ENCODE results near the gene NOS1AP. TPM values are rescaled to one million over a fixed set of nuclear protein-coding genes. Genes with fewer than 3 reads are reported as not detected.

NOS1AP gene
- total and polyA plus RNA-seq, 12 donors: 0.37 to 12.0 (median 3.1) TPM

DNA sequence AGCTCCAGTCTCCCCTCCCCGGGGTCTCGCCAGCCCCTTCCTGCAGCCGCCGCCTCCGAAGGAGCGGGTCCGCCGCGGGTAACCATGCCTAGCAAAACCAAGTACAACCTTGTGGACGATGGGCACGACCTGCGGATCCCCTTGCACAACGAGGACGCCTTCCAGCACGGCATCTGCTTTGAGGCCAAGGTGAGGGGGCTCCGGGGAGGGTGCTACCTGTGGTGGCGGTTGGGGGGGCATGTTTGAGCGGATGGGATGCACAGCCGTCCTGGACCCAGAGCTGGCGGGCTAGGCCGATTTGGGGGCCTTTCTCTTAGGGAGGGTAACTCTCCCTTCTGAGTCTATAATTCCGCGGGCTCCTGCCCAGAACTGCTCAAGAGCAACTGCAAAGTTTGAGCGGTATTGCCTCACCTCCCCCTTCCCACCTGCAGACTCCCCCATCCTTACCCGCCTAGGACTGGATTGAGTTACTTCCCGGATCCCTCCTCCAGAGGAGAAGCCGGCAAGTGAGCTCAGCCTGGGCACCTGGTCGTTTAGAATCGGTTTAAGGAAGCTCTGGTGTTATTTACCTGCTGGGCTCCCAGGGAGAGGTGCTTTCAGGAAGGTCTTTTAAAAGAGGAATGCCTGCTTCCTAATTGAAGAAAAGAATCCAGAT is 730 bp downstream of the NOS1AP start:
- Histone ChIP-seq H3K27me3 (no peaks in the 10 kb centered on the region), H3K9me3 (replicated peaks in 1 of 3) (no peaks in the 10 kb centered on the region), H3K4me3 (peak overlapping the region; percentile 29 to 97 (median 42)), H3K4me1 (replicated peaks in 1 of 2) (peaks cover 7 to 12% of the 10 kb centered on the region in 2 donors), H3K27ac (peak overlapping the region in 3 of 5 donors; percentile 68 to 85 (median 75)), H3K36me3 (replicated peaks in 1 of 2) (no peaks in the 10 kb centered on the region)
- no peak for TF ChIP-seq POLR2A (IDR thresholded peaks at IDR 0.05)
- TF ChIP-seq, protein P1, sequence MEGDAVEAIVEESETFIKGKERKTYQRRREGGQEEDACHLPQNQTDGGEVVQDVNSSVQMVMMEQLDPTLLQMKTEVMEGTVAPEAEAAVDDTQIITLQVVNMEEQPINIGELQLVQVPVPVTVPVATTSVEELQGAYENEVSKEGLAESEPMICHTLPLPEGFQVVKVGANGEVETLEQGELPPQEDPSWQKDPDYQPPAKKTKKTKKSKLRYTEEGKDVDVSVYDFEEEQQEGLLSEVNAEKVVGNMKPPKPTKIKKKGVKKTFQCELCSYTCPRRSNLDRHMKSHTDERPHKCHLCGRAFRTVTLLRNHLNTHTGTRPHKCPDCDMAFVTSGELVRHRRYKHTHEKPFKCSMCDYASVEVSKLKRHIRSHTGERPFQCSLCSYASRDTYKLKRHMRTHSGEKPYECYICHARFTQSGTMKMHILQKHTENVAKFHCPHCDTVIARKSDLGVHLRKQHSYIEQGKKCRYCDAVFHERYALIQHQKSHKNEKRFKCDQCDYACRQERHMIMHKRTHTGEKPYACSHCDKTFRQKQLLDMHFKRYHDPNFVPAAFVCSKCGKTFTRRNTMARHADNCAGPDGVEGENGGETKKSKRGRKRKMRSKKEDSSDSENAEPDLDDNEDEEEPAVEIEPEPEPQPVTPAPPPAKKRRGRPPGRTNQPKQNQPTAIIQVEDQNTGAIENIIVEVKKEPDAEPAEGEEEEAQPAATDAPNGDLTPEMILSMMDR (IDR thresholded peaks at IDR 0.05): no peak
- intact Hi-C loops (cut with DNase I): no loop called here
- peak in 4 of 7 donors; percentile 14 to 41 (median 25) for DNase-seq
- 0 to 5% (median 2%) methylated on average over 4 to 29 of the region's 29 CpGs for WGBS, 4 donors

DNA sequence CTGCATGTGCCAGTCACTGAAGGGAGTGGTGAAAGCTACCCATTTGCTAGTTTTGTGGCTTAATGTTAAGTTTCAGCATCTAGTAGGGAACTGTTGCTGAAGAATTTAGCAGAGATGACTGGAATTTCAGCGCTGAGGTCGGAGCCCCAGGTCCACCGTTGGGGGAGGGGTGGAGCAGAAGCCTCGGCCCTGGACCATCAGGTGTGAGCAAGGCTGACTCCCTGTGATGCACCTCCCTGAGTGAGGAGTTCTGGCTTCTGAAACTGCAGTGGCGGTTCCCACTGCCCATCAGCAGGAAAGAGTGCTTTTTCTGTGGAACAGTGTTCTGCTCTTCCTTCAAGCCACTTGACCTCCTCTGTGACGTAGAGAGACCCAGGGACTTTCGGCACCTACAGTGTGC is 1.3 kb downstream of the NOS1AP start:
- TF ChIP-seq, protein P1 (IDR thresholded peaks at IDR 0.05): no peak
- Histone ChIP-seq H3K27me3 (no peaks in the 10 kb centered on the region), H3K36me3 (replicated peaks in 1 of 2) (no peaks in the 10 kb centered on the region), H3K9me3 (replicated peaks in 1 of 3) (no peaks in the 10 kb centered on the region), H3K4me1 (replicated peaks in 1 of 2) (peaks cover 7 to 12% of the 10 kb centered on the region in 2 donors), H3K4me3 (peak overlapping the region in 2 of 4 donors; percentile 52 to 97), H3K27ac (no peak overlapping the region)
- no peak for DNase-seq
- 29 to 46% (median 41%) methylated on average over 6 to 7 of the region's 7 CpGs for WGBS, 4 donors
- intact Hi-C loops (cut with DNase I): no loop called here

DNA sequence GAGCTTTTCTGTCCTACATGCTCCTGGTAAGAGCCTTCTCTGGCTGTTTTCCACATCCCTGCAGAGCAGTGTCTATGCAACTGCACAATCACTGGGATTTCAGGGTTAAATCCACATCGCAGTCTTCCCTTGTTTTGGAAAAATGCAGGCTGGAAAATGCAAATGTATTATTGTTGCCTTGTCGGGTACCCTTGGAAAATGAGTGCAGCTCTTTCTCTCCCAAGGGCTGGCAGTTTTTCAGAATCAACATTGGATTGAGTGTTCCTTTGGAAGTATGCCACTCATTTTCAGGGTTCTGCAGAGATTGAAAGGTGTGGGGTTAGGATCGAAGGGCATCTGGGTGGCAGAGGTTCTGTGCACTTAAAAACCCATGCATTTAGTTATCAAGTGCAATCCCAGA is 3.2 kb downstream of the NOS1AP start:
- Histone ChIP-seq H3K4me1 (replicated peaks in 1 of 2) (peaks cover 7 to 12% of the 10 kb centered on the region in 2 donors), H3K36me3 (replicated peaks in 1 of 2) (no peaks in the 10 kb centered on the region), H3K4me3 (no peak overlapping the region), H3K9me3 (replicated peaks in 1 of 3) (no peaks in the 10 kb centered on the region), H3K27me3 (no peaks in the 10 kb centered on the region), H3K27ac (no peak overlapping the region)
- WGBS, 4 donors: 26 to 42% (median 33%) methylated on average over 3 of the region's 3 CpGs
- intact Hi-C loops (cut with DNase I): no loop called here
- DNase-seq: no peak
- no peak for TF ChIP-seq POLR2A (IDR thresholded peaks at IDR 0.05)
- TF ChIP-seq, protein P1 (IDR thresholded peaks at IDR 0.05): no peak

DNA sequence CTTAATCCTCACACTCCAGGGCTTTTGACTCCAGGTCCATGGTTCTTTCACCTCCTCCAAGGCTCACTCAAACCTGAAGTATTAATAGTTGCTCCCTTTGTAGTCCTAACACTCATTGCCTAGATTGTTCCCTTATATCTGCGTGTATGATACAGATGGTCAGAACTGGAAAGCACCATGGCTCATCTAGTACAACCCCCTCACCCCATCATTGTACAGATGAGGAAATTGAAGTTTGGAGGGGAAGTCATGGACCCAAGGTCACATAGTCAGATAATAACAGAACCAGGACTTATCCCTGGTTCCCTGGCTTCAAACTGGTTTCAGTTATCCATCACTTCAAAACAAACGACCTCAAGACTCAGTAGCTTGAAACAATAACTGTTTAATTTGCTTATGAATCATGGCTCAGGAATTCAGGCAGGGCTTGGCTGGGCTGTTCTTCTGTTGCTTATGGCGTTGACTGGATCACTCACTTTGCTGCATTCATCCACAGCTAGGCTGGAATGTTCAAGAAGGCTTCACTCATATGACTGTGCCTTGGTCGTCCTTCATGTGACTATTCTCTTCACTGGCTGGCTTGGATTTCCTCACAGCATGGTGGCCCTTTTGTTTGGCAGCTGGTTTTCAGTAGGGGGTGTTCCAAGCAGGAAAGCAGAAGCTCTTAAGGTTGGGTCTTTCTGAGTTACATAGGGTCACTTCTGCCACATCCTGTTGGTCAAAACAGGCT is 5.0 kb downstream of the NOS1AP start:
- no peaks in the 10 kb centered on the region for H3K27me3 ChIP-seq
- 77 to 85% (median 80%) methylated on average over 4 of the region's 4 CpGs for WGBS, 4 donors

More for the DNA sequence above, 5.0 kb downstream of the NOS1AP start:
- Histone ChIP-seq H3K9me3 (replicated peaks in 1 of 3) (no peaks in the 10 kb centered on the region), H3K27ac (no peak overlapping the region), H3K4me1 (replicated peaks in 1 of 2) (peaks cover 7 to 12% of the 10 kb centered on the region in 2 donors), H3K4me3 (no peak overlapping the region), H3K36me3 (replicated peaks in 1 of 2) (no peaks in the 10 kb centered on the region)
- TF ChIP-seq POLR2A (IDR thresholded peaks at IDR 0.05): no peak
- TF ChIP-seq, protein P1 (IDR thresholded peaks at IDR 0.05): no peak
- no peak for DNase-seq
- intact Hi-C loops (cut with DNase I): no loop called here
